Progenitor cell of endocrine pancreas (in vitro differentiated cells): Measurements from ENCODE around the gene CASP4. TPM values are rescaled to one million over a fixed set of nuclear protein-coding genes. Genes with fewer than 3 reads are reported as not detected.

ENCODE experiments used
- DNase-seq: peaks from one replicate; pipeline ENCODE4 v3.0.0; 2021; ENCODE audit warnings: low spot score; ENCODE audit not compliant: unreplicated experiment
- H3K27ac Mint-ChIP-seq: 2 replicates; pipeline ENCODE4 v1.8.0; 2021; ENCODE audit warnings: mild to moderate bottlenecking, moderate library complexity, mixed read lengths
- H3K27me3 Mint-ChIP-seq: 2 replicates; pipeline ENCODE4 v1.8.0; 2021; ENCODE audit warnings: mixed read lengths
- H3K36me3 Mint-ChIP-seq: 2 replicates; pipeline ENCODE4 v1.8.0; 2022; ENCODE audit warnings: mixed read lengths; ENCODE audit not compliant: insufficient read depth
- H3K4me1 Mint-ChIP-seq: 2 replicates; pipeline ENCODE4 v1.8.0; 2021; ENCODE audit warnings: low read depth, mixed read lengths
- H3K4me3 Mint-ChIP-seq: 2 replicates; pipeline ENCODE4 v1.8.0; 2021; ENCODE audit warnings: low read depth, mild to moderate bottlenecking, moderate library complexity, mixed read lengths
- H3K9me3 Mint-ChIP-seq: 2 replicates; pipeline ENCODE4 v1.8.0; 2021; ENCODE audit warnings: low read depth, mixed read lengths
- CTCF ChIP-seq: fragments of 200-600 bp; sonication (generic); IDR thresholded peaks from one replicate; pipeline ENCODE4 v1.5.0; 2021; ENCODE audit warnings: antibody characterized with exemption, mild to moderate bottlenecking; ENCODE audit not compliant: unreplicated experiment
- total RNA-seq: library from RNA; stranded (reverse); gene quantifications from 2 replicates; pipeline ENCODE4 v1.2.1, GENCODE V29; 2021

CASP4 gene
- total RNA-seq, 1 donor from 2014 or later = not detected

- no peak for DNase-seq
- no peaks in the 10 kb centered on the region for H3K36me3 Mint-ChIP-seq
- peaks cover 21% of the 10 kb centered on the region for H3K9me3 Mint-ChIP-seq
- H3K27ac Mint-ChIP-seq = no peak overlapping the region
- H3K27me3 Mint-ChIP-seq = no peaks in the 10 kb centered on the region
- no peak overlapping the region for H3K4me3 Mint-ChIP-seq
- TF ChIP-seq CTCF = no peak
- peaks cover 24% of the 10 kb centered on the region for H3K4me1 Mint-ChIP-seq
Observed at GRCh38 chr11:104970756-104971155, 2.4 kb upstream of the CASP4 start.

- peak overlapping the region; percentile 81 for H3K27ac Mint-ChIP-seq
- TF ChIP-seq CTCF = no peak
- no peak overlapping the region for H3K4me3 Mint-ChIP-seq
- no peak for DNase-seq
- peaks cover 24% of the 10 kb centered on the region for H3K4me1 Mint-ChIP-seq
- peaks cover 18% of the 10 kb centered on the region for H3K9me3 Mint-ChIP-seq
- no peaks in the 10 kb centered on the region for H3K36me3 Mint-ChIP-seq
- H3K27me3 Mint-ChIP-seq = no peaks in the 10 kb centered on the region
Observed at GRCh38 chr11:104968856-104969776, 742 bp upstream of the CASP4 start.

GRCh38 chr11:104967534-104968354 lies 630 bp downstream of the CASP4 start:
- Mint-ChIP-seq H3K27me3 (no peaks in the 10 kb centered on the region), H3K9me3 (peaks cover 17% of the 10 kb centered on the region), H3K4me3 (no peak overlapping the region), H3K4me1 (peaks cover 24% of the 10 kb centered on the region), H3K27ac (peak overlapping the region; percentile 73), H3K36me3 (no peaks in the 10 kb centered on the region)
- TF ChIP-seq CTCF = no peak
- no peak for DNase-seq

GRCh38 chr11:104965735-104966134 lies 2.6 kb downstream of the CASP4 start:
- H3K27me3 Mint-ChIP-seq = no peaks in the 10 kb centered on the region
- no peak for TF ChIP-seq CTCF
- H3K4me3 Mint-ChIP-seq = no peak overlapping the region
- H3K27ac Mint-ChIP-seq = peak overlapping the region; percentile 76
- H3K9me3 Mint-ChIP-seq = peaks cover 19% of the 10 kb centered on the region
- no peaks in the 10 kb centered on the region for H3K36me3 Mint-ChIP-seq
- DNase-seq = no peak
- peaks cover 24% of the 10 kb centered on the region for H3K4me1 Mint-ChIP-seq

- no peaks in the 10 kb centered on the region for H3K36me3 Mint-ChIP-seq
- peaks cover 22% of the 10 kb centered on the region for H3K4me1 Mint-ChIP-seq
- DNase-seq = no peak
- TF ChIP-seq CTCF = no peak
- H3K27me3 Mint-ChIP-seq = no peaks in the 10 kb centered on the region
- no peak overlapping the region for H3K27ac Mint-ChIP-seq
- no peak overlapping the region for H3K4me3 Mint-ChIP-seq
- H3K9me3 Mint-ChIP-seq = peaks cover 19% of the 10 kb centered on the region
Observed at GRCh38 chr11:104964247-104964646, 4.1 kb downstream of the CASP4 start.
